ENCODE results near the gene LRFN3.
"Not testable (repeated sequence)": the region's sequence is repeated elsewhere in the genome, so short reads cannot be mapped to it uniquely, and the experiment has no call there.

The LRFN3 gene

DNA sequence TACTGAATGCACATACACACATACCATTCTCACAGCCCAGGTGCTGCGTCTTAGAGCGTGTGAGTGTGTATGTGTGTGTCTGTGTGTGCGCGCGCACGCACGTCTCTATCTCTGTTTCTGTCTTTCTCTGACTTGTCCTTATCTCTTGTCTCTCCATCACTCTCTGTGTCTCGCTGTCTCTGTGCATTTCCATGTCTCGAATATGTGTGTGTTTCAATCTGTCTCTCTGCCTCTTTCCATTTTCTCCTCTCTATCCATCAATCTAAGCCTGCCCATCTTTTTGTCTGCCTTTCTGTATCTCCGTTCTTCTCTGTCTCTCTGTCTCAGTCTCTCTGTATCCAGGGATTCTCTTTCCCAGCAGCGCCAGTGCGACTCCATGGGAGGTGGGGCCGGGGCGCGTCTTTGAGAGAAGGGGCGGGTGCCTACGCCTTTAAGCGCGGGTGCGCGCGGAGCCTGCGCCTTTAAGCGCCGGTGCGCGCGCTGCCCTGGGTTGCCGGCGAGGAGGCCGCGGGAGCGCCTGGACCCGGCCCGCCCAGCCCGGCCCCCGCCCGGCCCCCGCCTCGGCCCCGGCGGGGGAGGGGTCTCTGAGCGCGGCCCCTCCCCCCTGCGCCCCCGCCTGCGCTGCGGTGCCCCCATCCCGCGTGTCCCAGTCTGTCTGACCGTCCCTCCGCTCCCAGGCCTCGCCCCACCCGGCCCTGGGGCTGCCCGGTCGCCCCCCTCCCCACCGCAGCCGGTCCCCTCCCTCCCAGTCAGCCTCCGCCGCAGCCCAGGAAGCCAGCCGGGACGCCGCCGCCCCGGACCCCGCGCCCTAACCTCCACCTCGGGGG lies at the start of gene LRFN3:
Gene LRFN3, plus strand, starts transcription at position 464 of the 827 bp plus-strand sequence. CDS start 3,052 bp downstream, outside the sequence.
- peak; percentile 49 for DNase-seq (ENCODE audit: low read depth)

DNA sequence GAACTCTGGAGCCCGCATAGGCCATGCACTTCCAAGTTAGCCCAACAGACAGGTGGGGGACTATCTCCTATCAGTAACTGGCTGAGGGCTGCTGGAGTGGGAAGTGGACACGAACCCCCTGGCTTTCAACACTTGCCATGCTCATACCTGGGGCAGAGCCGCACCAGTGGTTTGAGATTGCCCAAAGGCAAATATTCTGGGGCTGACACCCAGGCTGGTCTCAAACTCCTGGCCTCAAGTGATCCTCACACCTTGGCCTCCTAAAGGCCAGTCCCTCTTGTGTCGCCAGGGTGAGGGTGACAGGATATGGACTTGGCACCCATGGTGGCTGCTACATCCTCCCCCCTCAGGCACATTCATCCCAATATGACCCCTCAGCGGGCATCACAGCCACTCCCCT lies 49.0 kb upstream of the LRFN3 start:
- no peak for DNase-seq (ENCODE audit: low read depth)

DNA sequence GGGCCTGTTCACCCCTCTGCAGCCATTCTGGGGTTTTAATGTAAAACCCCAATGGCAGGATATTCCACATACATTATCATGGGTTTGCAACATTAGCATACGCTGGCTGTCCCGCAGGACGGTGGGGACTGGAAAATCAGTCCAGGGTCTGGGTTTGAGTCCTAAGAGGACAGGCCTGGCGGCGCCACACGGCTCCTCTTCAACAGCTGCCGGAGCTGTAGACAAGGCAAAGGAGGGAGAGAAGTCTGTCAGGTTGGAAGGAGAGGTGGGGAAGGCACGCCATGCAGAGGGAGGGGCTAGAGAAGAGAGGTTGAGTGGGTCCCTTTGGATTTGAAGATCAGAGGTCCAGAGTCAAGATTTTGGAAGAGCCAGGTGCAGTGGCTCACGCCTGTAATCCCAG lies 47.8 kb upstream of the LRFN3 start:
- no peak for DNase-seq (ENCODE audit: low read depth)

GRCh38 chr19:35889370-35890112 lies 46.6 kb upstream of the LRFN3 start:
- no peak for DNase-seq (ENCODE audit: low read depth)

DNA sequence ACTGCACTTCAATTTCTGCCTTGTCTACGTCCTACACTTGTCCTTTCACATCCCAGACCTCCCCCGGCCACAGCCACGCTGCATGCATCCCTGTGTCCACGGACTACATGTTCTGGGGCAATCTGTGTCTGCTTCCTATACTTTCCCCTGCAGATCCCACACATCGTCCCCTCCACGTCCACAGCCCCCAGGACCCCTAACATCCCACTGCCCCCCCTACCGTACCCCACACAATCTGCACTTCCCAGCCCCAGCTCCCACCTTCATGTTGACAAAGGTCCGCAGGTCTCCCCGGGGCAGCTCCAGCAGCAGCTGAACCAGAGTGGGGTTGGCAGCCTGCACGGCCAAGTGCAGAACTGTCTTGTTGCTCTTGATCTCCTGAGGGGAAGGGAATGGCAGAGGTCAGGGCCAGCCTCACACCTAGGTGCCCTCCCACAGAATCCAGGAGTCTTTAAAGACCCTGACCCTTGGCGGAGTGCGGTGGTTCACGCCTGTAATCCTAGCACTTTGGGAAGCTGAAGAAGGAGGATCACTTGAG lies 46.0 kb upstream of the LRFN3 start:
- DNase-seq (ENCODE audit: low read depth), result no peak

GRCh38 chr19:35891819-35892218 lies 44.4 kb upstream of the LRFN3 start:
- DNase-seq (ENCODE audit: low read depth), result not testable (repeated sequence)

- DNase-seq (ENCODE audit: low read depth), result no peak
These were observed 41.8 kb upstream of the LRFN3 start for GRCh38 chr19:35894342-35894741.

GRCh38 chr19:35895911-35896642 lies 40.1 kb upstream of the LRFN3 start:
- no peak for DNase-seq (ENCODE audit: low read depth)

- no peak for DNase-seq (ENCODE audit: low read depth)
These were observed 39.5 kb upstream of the LRFN3 start for GRCh38 chr19:35896643-35897040.

DNA sequence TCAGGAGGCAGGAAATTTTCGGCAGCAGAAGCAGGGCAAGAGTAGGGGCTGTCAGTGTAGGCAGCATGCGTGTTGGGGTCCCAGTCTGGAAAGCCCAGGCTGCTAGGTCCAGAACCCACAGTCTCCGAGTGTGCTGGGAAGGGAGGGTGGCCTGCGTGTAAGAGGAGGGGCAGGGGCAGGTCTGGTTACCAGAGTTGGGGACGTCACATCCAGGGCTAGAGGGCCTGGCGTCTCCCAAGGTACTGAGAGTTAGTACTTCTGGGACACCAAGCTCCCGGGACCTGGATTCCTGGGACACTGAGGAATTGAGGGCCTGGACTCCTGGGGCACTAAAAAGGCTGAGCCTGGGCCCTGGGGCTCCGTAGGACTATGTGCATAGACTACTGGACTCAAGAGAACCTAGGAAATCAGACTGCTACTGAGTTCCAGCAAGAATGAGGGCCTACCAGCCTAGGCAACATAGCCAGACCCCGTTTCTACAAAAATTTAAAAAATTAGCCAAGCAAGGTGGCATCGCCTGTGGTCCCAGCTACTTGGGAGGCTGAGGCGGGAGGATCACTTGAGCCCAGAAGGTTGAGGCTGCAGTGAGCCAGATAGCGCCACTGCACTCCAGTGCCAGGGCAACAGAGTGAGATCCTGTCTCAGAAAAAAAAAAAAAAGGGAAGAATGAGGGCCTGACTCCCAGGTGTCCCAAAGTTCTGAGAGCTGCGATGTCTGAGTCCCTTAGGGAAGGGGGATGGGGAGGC lies 38.3 kb upstream of the LRFN3 start:
- no peak for DNase-seq (ENCODE audit: low read depth)

DNA sequence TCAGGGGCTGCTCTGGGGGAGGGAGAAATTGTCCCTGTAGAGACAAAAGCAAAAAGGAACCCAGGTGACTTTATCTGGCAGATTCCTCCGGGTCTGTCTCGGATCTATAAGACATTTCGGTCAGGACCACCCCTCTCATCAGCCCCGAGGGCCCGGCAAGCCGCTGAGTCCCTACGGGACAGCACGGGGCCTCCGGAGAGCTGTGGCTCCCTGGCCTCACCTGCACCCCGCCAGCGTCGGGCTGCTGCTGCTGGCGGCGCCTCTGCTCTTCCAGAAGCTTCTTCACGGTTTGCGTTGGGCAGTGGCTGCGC lies 37.7 kb upstream of the LRFN3 start:
- no peak for DNase-seq (ENCODE audit: low read depth)

DNA sequence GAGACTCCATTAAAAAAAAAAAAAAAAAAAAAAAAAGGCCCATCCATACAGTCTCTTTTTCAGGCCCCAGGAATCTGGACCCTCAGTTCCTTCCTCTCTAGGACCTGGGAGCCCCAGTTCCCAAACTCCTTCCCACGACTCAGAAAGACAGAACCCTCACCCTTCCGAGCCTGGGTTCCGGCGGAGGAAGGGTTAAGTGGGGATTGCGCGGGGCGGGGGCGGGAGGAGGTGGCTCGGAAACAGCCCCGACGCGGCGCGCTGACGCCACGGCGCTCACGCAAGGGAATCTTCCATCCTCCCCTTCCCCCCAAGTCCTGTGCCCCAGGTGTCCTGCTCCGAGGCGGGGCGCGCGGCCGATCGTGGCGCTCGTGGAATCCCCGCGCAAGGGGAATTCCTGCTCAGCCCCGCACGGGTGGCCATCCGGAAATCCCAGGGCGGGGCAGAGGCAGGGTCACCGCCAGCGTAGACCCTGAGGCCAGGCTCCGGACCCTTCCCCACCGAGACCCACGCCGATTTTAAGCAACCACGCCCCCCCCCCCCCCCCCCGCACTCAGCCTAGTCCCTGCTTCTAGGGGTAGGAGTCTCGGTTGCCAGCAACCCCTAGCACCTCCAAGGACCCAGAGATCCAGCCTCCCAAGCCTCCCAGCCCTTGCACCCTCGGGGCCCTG lies 36.5 kb upstream of the LRFN3 start:
- DNase-seq (ENCODE audit: low read depth), result peak; percentile 88

DNA sequence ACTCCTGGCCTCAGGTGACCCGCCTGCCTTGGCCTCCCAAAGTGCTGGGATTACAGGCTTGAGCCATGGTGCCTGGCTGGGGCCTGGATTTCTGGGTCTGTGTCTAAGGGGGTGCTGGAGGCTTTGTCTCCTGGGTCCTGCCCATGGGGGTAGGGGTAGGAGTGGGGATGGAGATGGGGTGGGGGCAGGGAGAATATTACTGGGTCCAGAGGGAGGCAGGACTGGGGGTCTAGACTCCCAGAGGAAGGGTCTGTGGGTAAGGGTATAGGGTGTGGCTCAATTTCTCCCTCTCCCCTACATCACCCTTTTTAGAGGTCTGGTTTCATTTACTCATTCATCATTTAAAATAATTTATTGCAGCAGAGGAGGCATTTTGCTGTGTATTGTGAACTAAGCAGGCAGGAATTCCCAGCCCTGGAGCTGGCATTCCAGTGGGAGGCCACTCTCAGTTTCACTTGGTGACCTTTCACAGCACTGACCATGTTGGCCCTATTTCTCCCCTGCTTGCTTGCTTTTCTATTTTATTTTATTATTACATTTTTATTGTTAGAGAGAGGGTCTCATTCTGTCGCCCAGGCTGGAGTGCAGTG lies 35.0 kb upstream of the LRFN3 start:
- DNase-seq (ENCODE audit: low read depth), result no peak

GRCh38 chr19:35901854-35902661 lies 34.1 kb upstream of the LRFN3 start, which contains the start of gene HCST:
Gene HCST, plus strand, starts transcription at chr19:35902529. Its CDS starts 65 bp downstream, at chr19:35902594.
- DNase-seq (ENCODE audit: low read depth), result no peak

DNA sequence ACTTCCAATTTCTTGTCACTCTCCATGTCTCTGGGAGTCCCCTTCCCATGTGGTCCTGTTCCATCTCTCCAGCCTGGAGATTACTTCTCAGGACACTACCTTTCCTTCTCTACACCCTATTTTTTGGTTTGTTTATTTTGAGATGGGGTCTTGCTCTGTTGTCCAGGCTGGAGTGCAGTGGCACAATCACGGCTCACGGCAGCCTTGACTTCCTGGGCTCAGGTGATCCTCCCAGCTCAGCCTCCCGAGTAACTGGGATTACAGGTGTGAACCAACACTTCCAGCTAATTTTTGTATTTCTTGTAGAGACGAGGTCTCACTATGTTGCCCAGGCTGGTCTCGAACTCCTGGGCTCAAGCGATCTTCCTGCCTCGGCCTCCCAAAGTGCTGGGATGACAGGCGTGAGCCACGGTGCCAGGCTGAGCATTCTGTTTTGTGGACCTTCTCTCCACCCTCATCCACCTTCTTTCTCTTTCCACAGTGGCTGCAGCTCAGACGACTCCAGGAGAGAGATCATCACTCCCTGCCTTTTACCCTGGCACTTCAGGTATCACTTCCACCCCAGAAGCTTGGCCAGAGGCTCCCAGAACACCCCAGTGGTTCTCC lies 33.2 kb upstream of the LRFN3 start:
- DNase-seq (ENCODE audit: low read depth), result no peak

GRCh38 chr19:35903550-35904179 lies 32.5 kb upstream of the LRFN3 start:
- peak; percentile 80 for DNase-seq (ENCODE audit: low read depth)

GRCh38 chr19:35904311-35905068 lies 31.7 kb upstream of the LRFN3 start:
- no peak for DNase-seq (ENCODE audit: low read depth)

- no peak for DNase-seq (ENCODE audit: low read depth)
These were observed 30.9 kb upstream of the LRFN3 start for GRCh38 chr19:35905178-35905727.
